OCI-M2 (cell line): ENCODE results near the gene RREB1.
A peak's percentile ranks its signal among the peaks of the same experiment; 100 is the strongest.

Experiments used
- DNase-seq: peaks from one replicate; lab custom pipeline; 2025; ENCODE audit not compliant: unreplicated experiment; lab: John Stamatoyannopoulos, UW

The RREB1 gene

GRCh38 chr6:7190791-7191190 lies 83.0 kb downstream of the RREB1 start:
- no peak for DNase-seq

- no peak for DNase-seq
Observed at GRCh38 chr6:7193122-7193521, 85.4 kb downstream of the RREB1 start.

GRCh38 chr6:7194657-7195056 lies 86.9 kb downstream of the RREB1 start:
- DNase-seq: no peak

GRCh38 chr6:7195339-7196018 lies 87.7 kb downstream of the RREB1 start:
- no peak for DNase-seq

- no peak for DNase-seq
Observed at GRCh38 chr6:7196019-7196402, 88.2 kb downstream of the RREB1 start.

GRCh38 chr6:7196685-7197283 lies 89.0 kb downstream of the RREB1 start:
- no peak for DNase-seq

GRCh38 chr6:7197747-7198146 lies 90.0 kb downstream of the RREB1 start:
- no peak for DNase-seq

- peak; percentile 94 for DNase-seq
Observed at GRCh38 chr6:7198833-7199800, 91.4 kb downstream of the RREB1 start.

- no peak for DNase-seq
Observed at GRCh38 chr6:7200598-7201443, 93.1 kb downstream of the RREB1 start.

GRCh38 chr6:7201444-7201731 lies 93.6 kb downstream of the RREB1 start:
- no peak for DNase-seq

GRCh38 chr6:7201732-7202541 lies 94.2 kb downstream of the RREB1 start:
- peak; percentile 71 for DNase-seq

GRCh38 chr6:7202950-7203349 lies 95.2 kb downstream of the RREB1 start:
- DNase-seq: no peak

GRCh38 chr6:7203939-7204338 lies 96.2 kb downstream of the RREB1 start:
- no peak for DNase-seq

- no peak for DNase-seq
Observed at GRCh38 chr6:7204726-7205125, 97.0 kb downstream of the RREB1 start.

- no peak for DNase-seq
Observed at GRCh38 chr6:7207720-7208119, 100.0 kb downstream of the RREB1 start.

- DNase-seq: no peak
Observed at GRCh38 chr6:7213416-7213815, 105.7 kb downstream of the RREB1 start.

- DNase-seq: no peak
Observed at GRCh38 chr6:7214468-7214867, 106.7 kb downstream of the RREB1 start.

GRCh38 chr6:7215131-7215530 lies 107.4 kb downstream of the RREB1 start:
- no peak for DNase-seq

- DNase-seq: no peak
Observed at GRCh38 chr6:7215798-7216231, 108.1 kb downstream of the RREB1 start.

GRCh38 chr6:7216941-7217621 lies 109.3 kb downstream of the RREB1 start:
- DNase-seq: no peak
